ENCODE measurements around the gene VTN.

Gene VTN

GRCh38 chr17:28365487-28365886 lies 4.6 kb downstream of the VTN start:
- Histone ChIP-seq H3K27ac (ENCODE audit: low read depth, low read length) (no peak overlapping the region), H3K9me2 (replicated peaks; ENCODE audit: insufficient read depth, low read length) (no peaks in the 10 kb centered on the region), H3K4me2 (ENCODE audit: low read depth, low read length, poor library complexity, severe bottlenecking) (no peak overlapping the region), H3K9ac (ENCODE audit: low read length) (no peak overlapping the region), H3K36me3 (ENCODE audit: low read length) (no peaks in the 10 kb centered on the region), H3F3A (ENCODE audit: insufficient read depth) (peaks cover 3% of the 10 kb centered on the region), H4K20me1 (ENCODE audit: low read depth, low read length) (no peaks in the 10 kb centered on the region), H3K9me3 (ENCODE audit: insufficient read depth, low read length) (no peaks in the 10 kb centered on the region), H2AFZ (ENCODE audit: low read depth, low read length, severe bottlenecking) (no peak overlapping the region), H3K79me2 (ENCODE audit: insufficient read depth, low read length) (no peaks in the 10 kb centered on the region), H3K4me3 (ENCODE audit: insufficient read depth, low read length, poor library complexity, severe bottlenecking) (no peak overlapping the region), H3K27me3 (ENCODE audit: low read length) (no peaks in the 10 kb centered on the region)
- TF ChIP-seq EZH2phosphoT487 (conservative IDR thresholded peaks at IDR 0.05; ENCODE audit: low read length) (no peak), CTCF (IDR thresholded peaks at IDR 0.05; ENCODE audit: insufficient read depth, low read length, poor library complexity, severe bottlenecking) (no peak)

GRCh38 chr17:28364665-28365363 lies 5.3 kb downstream of the VTN start, which contains the start of gene SEBOX:
SEBOX (minus strand) TSS chr17:28365199; CDS start chr17:28365151, 48 bp downstream.
- no peak within 1 kb of the TSS for H3K4me3 ChIP-seq (ENCODE audit: insufficient read depth, low read length, poor library complexity, severe bottlenecking)
- TF ChIP-seq EZH2phosphoT487 (conservative IDR thresholded peaks at IDR 0.05; ENCODE audit: low read length) (no peak), CTCF (IDR thresholded peaks at IDR 0.05; ENCODE audit: insufficient read depth, low read length, poor library complexity, severe bottlenecking) (no peak)
- no peaks in the 10 kb centered on the region for H3K9me3 ChIP-seq (ENCODE audit: insufficient read depth, low read length)
- H3K79me2 ChIP-seq (ENCODE audit: insufficient read depth, low read length) = no peaks in the 10 kb centered on the region
- no peak within 1 kb of the TSS for H3K9ac ChIP-seq (ENCODE audit: low read length)
- H3K4me2 ChIP-seq (ENCODE audit: low read depth, low read length, poor library complexity, severe bottlenecking) = no peak within 1 kb of the TSS
- no peaks in the 10 kb centered on the region for H3K36me3 ChIP-seq (ENCODE audit: low read length)
- no peaks in the 10 kb centered on the region for H4K20me1 ChIP-seq (ENCODE audit: low read depth, low read length)
- H3K9me2 ChIP-seq (replicated peaks; ENCODE audit: insufficient read depth, low read length) = no peaks in the 10 kb centered on the region
- H3K27ac ChIP-seq (ENCODE audit: low read depth, low read length) = no peak within 1 kb of the TSS
- no peaks in the 10 kb centered on the region for H3K27me3 ChIP-seq (ENCODE audit: low read length)
- H2AFZ ChIP-seq (ENCODE audit: low read depth, low read length, severe bottlenecking) = no peak within 1 kb of the TSS
- H3F3A ChIP-seq (ENCODE audit: insufficient read depth) = no peaks in the 10 kb centered on the region

GRCh38 chr17:28363776-28364650 lies 6.1 kb downstream of the VTN start:
- H3K9me2 ChIP-seq (replicated peaks; ENCODE audit: insufficient read depth, low read length) = no peaks in the 10 kb centered on the region
- no peak overlapping the region for H3K4me2 ChIP-seq (ENCODE audit: low read depth, low read length, poor library complexity, severe bottlenecking)
- no peaks in the 10 kb centered on the region for H4K20me1 ChIP-seq (ENCODE audit: low read depth, low read length)
- H3K9me3 ChIP-seq (ENCODE audit: insufficient read depth, low read length) = no peaks in the 10 kb centered on the region
- H3K4me3 ChIP-seq (ENCODE audit: insufficient read depth, low read length, poor library complexity, severe bottlenecking) = no peak overlapping the region
- H3K27me3 ChIP-seq (ENCODE audit: low read length) = no peaks in the 10 kb centered on the region
- no peaks in the 10 kb centered on the region for H3K79me2 ChIP-seq (ENCODE audit: insufficient read depth, low read length)
- H3K27ac ChIP-seq (ENCODE audit: low read depth, low read length) = no peak overlapping the region
- TF ChIP-seq EZH2phosphoT487 (conservative IDR thresholded peaks at IDR 0.05; ENCODE audit: low read length) (no peak), CTCF (IDR thresholded peaks at IDR 0.05; ENCODE audit: insufficient read depth, low read length, poor library complexity, severe bottlenecking) (no peak)
- no peaks in the 10 kb centered on the region for H3F3A ChIP-seq (ENCODE audit: insufficient read depth)
- H3K9ac ChIP-seq (ENCODE audit: low read length) = no peak overlapping the region
- H3K36me3 ChIP-seq (ENCODE audit: low read length) = no peaks in the 10 kb centered on the region
- no peak overlapping the region for H2AFZ ChIP-seq (ENCODE audit: low read depth, low read length, severe bottlenecking)
